NCI-H226 (cell line): ENCODE data around the gene SV2A.
"Not testable (repeated sequence)": the region's sequence is repeated elsewhere in the genome, so short reads cannot be mapped to it uniquely, and the experiment has no call there.

Experiments
- DNase-seq: peaks from one replicate; pipeline ENCODE4 v3.0.0-alpha.2; 2015

Gene SV2A, protein sequence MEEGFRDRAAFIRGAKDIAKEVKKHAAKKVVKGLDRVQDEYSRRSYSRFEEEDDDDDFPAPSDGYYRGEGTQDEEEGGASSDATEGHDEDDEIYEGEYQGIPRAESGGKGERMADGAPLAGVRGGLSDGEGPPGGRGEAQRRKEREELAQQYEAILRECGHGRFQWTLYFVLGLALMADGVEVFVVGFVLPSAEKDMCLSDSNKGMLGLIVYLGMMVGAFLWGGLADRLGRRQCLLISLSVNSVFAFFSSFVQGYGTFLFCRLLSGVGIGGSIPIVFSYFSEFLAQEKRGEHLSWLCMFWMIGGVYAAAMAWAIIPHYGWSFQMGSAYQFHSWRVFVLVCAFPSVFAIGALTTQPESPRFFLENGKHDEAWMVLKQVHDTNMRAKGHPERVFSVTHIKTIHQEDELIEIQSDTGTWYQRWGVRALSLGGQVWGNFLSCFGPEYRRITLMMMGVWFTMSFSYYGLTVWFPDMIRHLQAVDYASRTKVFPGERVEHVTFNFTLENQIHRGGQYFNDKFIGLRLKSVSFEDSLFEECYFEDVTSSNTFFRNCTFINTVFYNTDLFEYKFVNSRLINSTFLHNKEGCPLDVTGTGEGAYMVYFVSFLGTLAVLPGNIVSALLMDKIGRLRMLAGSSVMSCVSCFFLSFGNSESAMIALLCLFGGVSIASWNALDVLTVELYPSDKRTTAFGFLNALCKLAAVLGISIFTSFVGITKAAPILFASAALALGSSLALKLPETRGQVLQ

DNA sequence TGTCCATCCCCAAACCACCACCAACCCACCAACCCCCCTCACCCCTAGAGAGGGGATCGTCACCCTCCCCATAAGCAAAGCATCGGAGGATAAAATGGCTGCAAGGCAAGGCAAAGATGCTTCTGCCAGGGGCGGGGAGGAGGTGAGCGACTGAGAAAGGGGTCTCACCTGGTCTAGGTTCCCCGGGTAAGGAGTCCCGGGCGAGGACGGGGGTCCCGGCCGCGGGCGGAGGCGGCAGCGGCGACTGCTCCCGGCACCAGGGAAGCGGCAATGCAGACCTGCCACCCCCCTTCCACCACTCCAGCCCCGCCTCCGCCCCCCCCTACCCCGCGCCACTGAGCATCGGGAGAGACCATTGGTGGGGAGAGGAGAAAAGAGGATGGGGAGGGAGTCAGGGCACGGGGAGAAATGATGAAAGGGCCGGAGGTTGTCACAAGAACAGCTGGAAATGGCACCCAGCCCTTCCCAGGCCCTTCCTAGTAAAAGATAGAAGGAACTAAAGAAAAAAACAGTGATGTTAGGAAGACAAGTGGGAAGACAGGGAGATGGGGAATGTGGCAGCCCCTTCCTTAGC, at the start of gene SV2A:
Gene SV2A, minus strand, starts transcription at position 274 of the 574 bp plus-strand sequence. CDS start 4,004 bp downstream, outside the sequence.
- DNase-seq, result no peak

GRCh38 chr1:149967041-149967440, 49.4 kb upstream of the SV2A start:
- DNase-seq, result no peak

- DNase-seq, result no peak
Observed at GRCh38 chr1:149966405-149966804, 48.8 kb upstream of the SV2A start.

GRCh38 chr1:149965440-149965839, 47.8 kb upstream of the SV2A start:
- peak; percentile 11 for DNase-seq

- no peak for DNase-seq
Observed at GRCh38 chr1:149963358-149963757, 45.7 kb upstream of the SV2A start.

DNA sequence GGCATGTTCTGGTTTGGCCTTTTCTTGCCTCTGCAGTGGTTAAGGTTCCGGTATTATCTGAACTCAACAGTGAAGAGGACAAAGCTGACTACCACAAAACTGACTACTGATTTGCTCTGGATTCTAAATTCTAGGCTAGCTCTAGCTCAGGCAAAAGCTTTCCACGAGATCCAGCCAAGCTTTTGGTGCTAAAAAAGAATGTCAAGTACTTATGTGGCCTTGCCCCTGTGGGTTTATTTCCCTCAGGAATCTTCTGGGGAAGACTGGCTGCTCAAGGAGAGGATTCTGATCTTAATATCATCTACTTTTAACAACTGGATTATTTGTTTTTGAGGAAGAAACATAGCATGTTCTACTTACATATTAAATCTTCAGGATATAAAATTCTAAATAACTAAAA, 45.1 kb upstream of the SV2A start:
- DNase-seq, result no peak

DNA sequence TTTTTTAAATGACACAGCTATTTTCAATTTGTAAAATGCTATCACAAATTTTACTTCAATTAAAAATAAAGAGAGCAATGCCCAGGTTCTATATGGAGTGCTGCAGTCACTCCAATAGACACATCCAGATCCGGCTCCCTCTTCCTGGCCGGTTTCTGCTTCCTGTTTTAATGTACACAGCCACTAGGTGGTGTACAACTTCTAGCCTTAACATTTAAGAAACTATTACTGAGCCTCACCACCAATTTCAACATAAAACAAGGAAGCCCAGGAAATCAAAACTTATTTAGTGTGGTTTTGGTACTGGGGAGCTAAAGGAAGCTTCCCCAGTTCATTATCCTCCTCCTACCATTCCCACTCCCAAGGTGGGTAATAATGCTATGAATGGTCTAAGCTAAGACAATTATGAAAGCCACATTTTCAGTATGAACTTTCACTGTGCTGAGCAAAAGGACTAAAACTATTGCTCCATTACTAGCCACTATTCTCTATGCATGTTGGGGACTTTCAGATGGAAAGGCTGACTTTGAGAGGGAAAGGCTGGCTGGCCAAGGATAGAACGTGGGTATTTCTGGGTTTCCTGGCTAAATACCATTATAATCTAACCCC, 44.5 kb upstream of the SV2A start:
- peak; percentile 41 for DNase-seq

DNA sequence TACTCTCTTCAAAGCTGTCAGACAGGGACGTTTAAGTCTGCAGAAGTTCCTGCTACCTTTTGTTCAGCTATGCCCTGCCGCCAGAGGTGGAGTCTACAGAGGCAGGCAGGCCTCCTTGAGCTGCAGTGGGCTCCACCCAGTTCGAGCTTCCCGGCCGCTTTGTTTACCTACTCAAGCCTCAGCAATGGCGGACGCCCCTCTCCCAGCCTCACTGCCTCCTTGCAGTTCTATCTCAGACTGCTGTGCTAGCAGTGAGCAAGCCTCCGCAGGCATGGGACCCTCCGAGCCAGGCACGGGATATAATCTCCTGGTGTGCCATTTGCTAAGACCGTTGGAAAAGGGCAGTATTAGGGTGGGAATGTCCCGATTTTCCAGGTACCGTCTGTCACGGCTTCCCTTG, 39.9 kb upstream of the SV2A start:
- DNase-seq, result not testable (repeated sequence)

GRCh38 chr1:149949911-149950310, 32.3 kb upstream of the SV2A start:
- DNase-seq, result no peak

DNA sequence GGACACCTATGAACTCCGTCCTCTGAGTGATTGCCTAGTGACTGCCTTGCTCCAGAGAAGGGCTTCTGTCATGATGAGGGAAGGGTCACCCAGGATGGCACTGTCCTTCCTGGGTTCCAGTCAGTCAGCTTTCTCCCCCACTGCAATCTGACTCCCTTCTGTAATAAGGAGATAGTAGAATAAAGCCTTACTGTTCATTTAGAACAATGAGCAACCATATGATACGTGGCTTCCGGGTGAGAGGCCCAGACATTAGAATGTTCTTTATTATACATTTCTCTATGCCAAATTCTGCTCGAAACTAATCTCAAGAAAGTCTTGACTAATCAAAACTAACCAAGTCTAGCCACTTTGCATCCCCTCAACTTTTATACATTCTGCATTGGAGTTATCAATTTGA, 27.6 kb upstream of the SV2A start:
- no peak for DNase-seq

DNA sequence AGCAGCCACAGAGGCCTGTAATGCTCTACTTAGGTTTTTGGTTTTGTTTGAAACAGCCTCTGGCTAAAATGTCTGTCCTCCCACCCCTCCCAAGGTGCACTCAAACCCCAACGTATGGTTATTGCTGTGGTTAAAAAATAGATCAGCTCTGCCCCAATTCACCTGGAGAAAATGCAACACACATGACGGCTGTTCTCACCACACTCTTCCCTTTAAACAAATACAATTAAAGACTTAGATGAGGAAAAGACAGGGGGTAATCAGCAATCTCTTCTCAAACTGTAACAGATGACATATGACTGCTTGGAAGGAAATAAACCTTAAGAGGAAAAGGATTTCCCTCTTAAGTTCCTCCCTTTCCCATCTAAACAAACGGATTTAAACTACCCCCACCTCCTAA, 25.2 kb upstream of the SV2A start:
- DNase-seq, result no peak

GRCh38 chr1:149942207-149942606, 24.6 kb upstream of the SV2A start:
- no peak for DNase-seq

DNA sequence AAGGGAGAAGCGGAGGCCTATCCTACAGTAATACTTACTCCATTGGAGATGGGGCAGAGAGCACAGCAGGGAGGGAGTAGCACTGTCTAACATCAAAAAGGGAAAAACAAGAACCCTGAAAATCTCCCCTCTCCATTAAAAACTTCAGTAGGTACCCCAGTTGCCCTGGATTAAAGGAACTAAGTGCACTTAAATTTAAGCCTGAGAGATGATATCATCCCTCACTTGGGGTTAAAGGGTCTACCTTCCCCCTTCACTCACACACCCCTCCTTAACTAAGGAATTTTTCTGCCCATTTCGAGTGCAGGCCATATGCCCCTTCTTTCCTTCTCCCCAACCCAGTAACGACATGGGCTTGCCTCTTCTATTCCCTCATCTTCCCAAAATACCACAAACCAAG, 22.8 kb upstream of the SV2A start:
- DNase-seq, result no peak

- DNase-seq, result not testable (repeated sequence)
Observed at GRCh38 chr1:149938668-149939003, 21.0 kb upstream of the SV2A start.

GRCh38 chr1:149937759-149938158, 20.1 kb upstream of the SV2A start:
- no peak for DNase-seq

DNA sequence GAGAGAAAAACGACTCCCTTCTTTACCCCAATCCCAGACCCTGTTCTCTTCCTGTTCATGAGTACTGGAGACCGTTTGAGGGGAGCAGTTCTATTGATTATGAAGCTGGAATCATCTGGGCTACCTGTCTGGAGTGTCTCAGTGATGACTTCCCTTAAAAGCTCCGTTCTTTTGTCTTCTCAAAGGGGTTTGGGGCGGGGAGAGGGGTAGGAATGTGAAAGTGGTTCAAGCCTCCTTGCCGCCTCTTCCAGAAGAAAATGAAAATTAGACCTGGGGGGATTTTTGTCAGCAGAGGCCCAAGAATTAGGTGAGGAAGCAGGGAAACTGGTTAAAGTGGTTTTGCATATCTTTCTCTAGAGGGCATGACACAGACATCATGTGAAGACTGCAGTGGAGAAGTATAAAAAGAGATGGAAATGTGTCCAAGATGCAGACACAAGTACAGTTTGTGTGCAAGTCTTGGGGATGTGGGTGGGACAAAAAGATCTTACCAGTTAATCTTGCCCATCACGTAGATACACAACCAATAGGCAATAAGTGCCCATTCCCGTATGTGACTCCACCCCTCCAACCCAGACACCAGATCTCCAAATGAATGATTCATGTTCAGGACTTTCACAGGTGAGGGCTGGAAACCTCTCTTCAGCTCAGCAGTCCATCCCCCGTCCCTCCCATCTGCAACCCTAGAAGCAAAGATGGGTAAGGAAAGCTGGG, 19.5 kb upstream of the SV2A start:
- DNase-seq, result peak; percentile 77

DNA sequence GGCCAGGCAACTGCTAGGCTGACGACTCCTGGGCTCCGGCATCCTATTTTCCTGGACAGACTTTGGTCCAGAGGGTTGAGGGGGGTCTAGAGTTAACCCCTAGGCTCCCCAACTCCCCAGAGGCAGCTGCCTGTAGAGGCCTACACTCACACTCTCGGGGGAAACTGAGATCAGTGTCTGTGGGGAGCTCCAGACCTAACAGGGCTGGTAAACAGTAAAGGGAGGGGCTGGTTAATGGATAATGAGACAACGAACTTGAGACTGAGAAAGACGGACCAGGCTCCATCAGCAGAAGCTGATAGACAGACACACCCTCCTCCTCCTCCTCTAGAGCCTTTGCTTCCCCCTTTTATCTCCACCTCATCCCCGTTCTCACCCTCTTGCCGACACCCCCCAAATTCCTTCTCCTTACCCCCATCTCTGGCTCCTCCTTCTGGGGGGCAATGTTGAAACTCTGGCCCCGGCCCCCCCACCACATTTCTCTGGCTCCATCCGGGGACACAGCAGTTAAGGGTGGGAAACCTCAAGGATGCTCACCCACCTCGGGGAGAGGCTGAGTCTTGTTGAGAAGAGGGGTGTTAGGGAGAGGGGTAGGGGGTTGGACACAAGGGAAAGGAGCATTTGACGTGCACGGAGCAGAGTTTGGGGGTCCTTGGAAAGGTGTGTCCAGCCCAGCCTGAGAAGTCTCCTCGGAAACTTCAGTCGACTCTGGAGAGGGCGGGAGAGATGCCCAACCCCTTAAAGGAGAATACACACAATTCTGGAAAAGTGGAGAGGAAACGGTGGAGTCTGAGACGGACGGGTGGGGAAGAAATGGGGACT, 18.7 kb upstream of the SV2A start, which contains the start of gene MTMR11:
Gene MTMR11, minus strand, starts transcription at position 710 of the 822 bp plus-strand sequence. Its CDS starts 232 bp downstream, at position 478.
- DNase-seq, result peak; percentile 47

- no peak for DNase-seq
Observed at GRCh38 chr1:149934356-149934755, 16.7 kb upstream of the SV2A start.

DNA sequence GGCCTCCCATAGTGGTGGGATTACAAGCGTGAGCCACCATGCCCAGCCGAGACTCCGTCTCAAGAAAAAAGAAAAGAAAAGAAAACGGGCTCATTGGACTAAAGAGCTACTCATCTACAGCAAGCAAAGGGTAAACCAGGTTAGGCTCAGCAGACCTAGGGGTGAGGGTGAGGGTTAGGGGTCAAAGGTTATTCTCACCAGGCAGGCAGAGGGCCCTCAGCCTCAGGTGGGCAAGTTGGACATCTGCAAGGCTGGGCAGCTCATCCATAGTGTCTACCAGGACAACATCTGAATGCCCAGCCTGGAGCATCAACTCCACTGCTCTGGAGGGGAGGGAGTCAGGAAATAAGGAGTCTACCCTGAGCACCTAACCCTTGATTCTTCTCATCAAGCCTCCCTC, 15.6 kb upstream of the SV2A start:
- DNase-seq, result no peak

DNA sequence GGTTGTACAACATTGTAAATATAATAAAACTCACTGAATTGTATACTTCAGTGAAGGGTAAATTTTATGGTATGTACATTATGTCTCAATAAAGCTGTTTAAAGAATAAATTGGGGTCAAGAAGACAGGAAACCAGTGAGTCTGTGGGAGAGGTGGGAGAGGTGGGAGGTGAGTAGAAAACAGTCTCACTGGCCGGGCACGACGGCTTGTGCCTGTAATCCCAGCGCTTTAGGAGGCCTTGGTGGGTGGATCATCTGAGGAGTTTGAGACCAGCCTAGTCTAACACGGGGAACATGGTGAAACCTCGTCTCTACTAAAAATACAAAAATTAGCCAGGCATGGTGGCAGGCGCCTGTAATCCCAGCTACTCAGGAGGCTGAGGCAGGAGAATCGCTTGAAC, 14.8 kb upstream of the SV2A start:
- no peak for DNase-seq

- no peak for DNase-seq
Observed at GRCh38 chr1:149931212-149931790, 13.7 kb upstream of the SV2A start.
